Measurements from ENCODE around the gene ANXA11.

GRCh38 chr10:80170026-80170425 is 35.3 kb downstream of the ANXA11 start:
- TF ChIP-seq TAF1 (IDR thresholded peaks at IDR 0.05; ENCODE audit: low read depth, low read length) (no peak), POLR2AphosphoS5 (IDR thresholded peaks at IDR 0.05; ENCODE audit: low read depth, low read length) (no peak), POLR2A (IDR thresholded peaks at IDR 0.05; ENCODE audit: low read depth, low read length) (no peak), PAX5 (IDR thresholded peaks at IDR 0.05; ENCODE audit: insufficient read depth, low read length, severe bottlenecking) (no peak), SPI1 (IDR thresholded peaks at IDR 0.05; ENCODE audit: low read depth, low read length) (no peak)

Data from GM12891 (cell line).